Stimulated activated CD4-positive, alpha-beta T cell treated with anti-CD3 and anti-CD28 coated beads, Interleukin-4, amount 100 ng/mL, for 24 hours (primary cell): ENCODE results near the gene SLC25A26.
"Not testable (repeated sequence)": the region's sequence is repeated elsewhere in the genome, so short reads cannot be mapped to it uniquely, and the experiment has no call there.

Source experiments
- DNase-seq: peaks from one replicate; pipeline ENCODE4 v3.0.0-alpha.2; 2020

The SLC25A26 gene

GRCh38 chr3:66271231-66271630 lies 50.4 kb downstream of the SLC25A26 start:
- no peak for DNase-seq

GRCh38 chr3:66272016-66272415 lies 51.2 kb downstream of the SLC25A26 start:
- DNase-seq, result no peak

- not testable (repeated sequence) for DNase-seq
Observed at GRCh38 chr3:66274837-66275236, 54.0 kb downstream of the SLC25A26 start.

GRCh38 chr3:66276705-66277274 lies 56.0 kb downstream of the SLC25A26 start:
- DNase-seq, result peak; percentile 72

- DNase-seq, result no peak
Observed at GRCh38 chr3:66279168-66279567, 58.4 kb downstream of the SLC25A26 start.

- no peak for DNase-seq
Observed at GRCh38 chr3:66280304-66280703, 59.5 kb downstream of the SLC25A26 start.

GRCh38 chr3:66291922-66292321 lies 71.1 kb downstream of the SLC25A26 start:
- DNase-seq, result not testable (repeated sequence)

GRCh38 chr3:66297260-66297873 lies 76.6 kb downstream of the SLC25A26 start:
- no peak for DNase-seq

GRCh38 chr3:66297900-66298299 lies 77.1 kb downstream of the SLC25A26 start:
- DNase-seq, result no peak

GRCh38 chr3:66298591-66298990 lies 77.8 kb downstream of the SLC25A26 start:
- DNase-seq, result no peak

GRCh38 chr3:66299085-66299484 lies 78.3 kb downstream of the SLC25A26 start:
- DNase-seq, result not testable (repeated sequence)

GRCh38 chr3:66299891-66300290 lies 79.1 kb downstream of the SLC25A26 start:
- DNase-seq, result no peak

- DNase-seq, result peak; percentile 57
Observed at GRCh38 chr3:66302288-66302687, 81.5 kb downstream of the SLC25A26 start.

GRCh38 chr3:66303491-66303901 lies 82.7 kb downstream of the SLC25A26 start:
- peak; percentile 55 for DNase-seq

GRCh38 chr3:66304293-66304692 lies 83.5 kb downstream of the SLC25A26 start:
- DNase-seq, result no peak

- not testable (repeated sequence) for DNase-seq
Observed at GRCh38 chr3:66306086-66306485, 85.3 kb downstream of the SLC25A26 start.

- not testable (repeated sequence) for DNase-seq
Observed at GRCh38 chr3:66306991-66307390, 86.2 kb downstream of the SLC25A26 start.

GRCh38 chr3:66312039-66312438 lies 91.2 kb downstream of the SLC25A26 start:
- DNase-seq, result no peak

- DNase-seq, result no peak
Observed at GRCh38 chr3:66314455-66314854, 93.7 kb downstream of the SLC25A26 start.

GRCh38 chr3:66317750-66318376 lies 97.1 kb downstream of the SLC25A26 start:
- no peak for DNase-seq

GRCh38 chr3:66320390-66320789 lies 99.6 kb downstream of the SLC25A26 start:
- DNase-seq, result no peak

- no peak for DNase-seq
Observed at GRCh38 chr3:66322436-66322835, 101.6 kb downstream of the SLC25A26 start.

GRCh38 chr3:66326340-66326739 lies 105.5 kb downstream of the SLC25A26 start:
- DNase-seq, result no peak

- no peak for DNase-seq
Observed at GRCh38 chr3:66335671-66336070, 114.9 kb downstream of the SLC25A26 start.
